Activated naive CD4-positive, alpha-beta T cell treated with anti-CD3 and anti-CD28 coated beads for 36 hours (primary cell): ENCODE measurements around the gene ATP6V0A4. TPM values are rescaled to one million over a fixed set of nuclear protein-coding genes. Genes with fewer than 3 reads are reported as not detected.
"Not testable (repeated sequence)": the region's sequence is repeated elsewhere in the genome, so short reads cannot be mapped to it uniquely, and the experiment has no call there.

Experiments
- CTCF ChIA-PET: fragments of 350-600 bp; sonication (Branson Sonifier 250); formaldehyde crosslinking; loops from one replicate; lab custom pipeline; 2021; ENCODE audit warnings: antibody characterized with exemption; lab: Charles Lee
- DNase-seq: peaks from one replicate; pipeline ENCODE4 v3.0.0-alpha.2; 2020
- H3K27ac Mint-ChIP-seq: one replicate; pipeline ENCODE4 v1.8.0; 2021; ENCODE audit warnings: mild to moderate bottlenecking, mixed read lengths
- H3K27me3 Mint-ChIP-seq: one replicate; pipeline ENCODE4 v1.8.0; 2021; ENCODE audit warnings: low read depth, mixed read lengths
- H3K36me3 Mint-ChIP-seq: one replicate; pipeline ENCODE4 v1.8.0; 2021; ENCODE audit warnings: low read depth, mixed read lengths
- H3K4me1 Mint-ChIP-seq: one replicate; pipeline ENCODE4 v1.8.0; 2021; ENCODE audit warnings: low read depth, mixed read lengths
- H3K4me3 Mint-ChIP-seq: one replicate; pipeline ENCODE4 v1.8.0; 2021; ENCODE audit warnings: mild to moderate bottlenecking, moderate library complexity, mixed read lengths
- H3K9me3 Mint-ChIP-seq: one replicate; pipeline ENCODE4 v1.8.0; 2021; ENCODE audit warnings: mixed read lengths
- intact Hi-C: fragments of 100-400 bp; cut with micrococcal nuclease; formaldehyde crosslinking; loops from one replicate; pipeline ENCODE4 v1.15.1; 2023
- total RNA-seq, 2 experiments: library from RNA; stranded (reverse); gene quantifications; one replicate each; pipeline ENCODE4 v1.2.3, GENCODE V29; 2021

The ATP6V0A4 gene
- total RNA-seq, 2 experiments from 2014 or later: not detected

DNA sequence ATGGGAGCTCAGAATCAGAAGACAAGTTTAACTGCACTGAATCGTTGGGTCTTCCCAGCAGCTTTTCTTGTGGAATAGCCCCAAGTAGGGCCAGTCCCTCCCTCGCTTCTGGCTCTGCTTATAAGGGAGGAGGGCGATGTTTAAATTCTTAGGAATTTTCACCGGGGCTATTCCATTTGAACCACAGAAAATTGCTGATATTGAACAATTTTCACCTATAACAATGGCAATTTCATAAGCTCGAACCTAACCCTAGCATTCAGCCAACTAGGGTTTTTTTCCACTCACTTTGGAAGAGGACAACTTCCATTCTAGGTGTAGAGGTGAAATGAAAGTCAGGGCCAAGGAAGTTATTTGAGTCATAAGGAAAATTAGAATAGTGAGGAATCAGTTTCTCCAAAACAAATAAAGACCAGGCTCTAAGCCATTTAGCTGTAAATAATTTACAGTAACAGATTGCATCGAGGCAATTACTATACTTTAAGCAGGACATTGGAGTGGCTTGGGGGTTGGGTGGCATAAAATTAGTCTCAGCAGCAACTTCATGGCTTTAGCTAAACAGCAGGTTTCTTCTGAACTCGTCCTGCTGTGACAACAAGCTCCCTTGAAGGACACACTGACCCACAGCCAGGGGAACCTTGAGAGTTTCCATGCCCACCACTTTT is 1.5 kb upstream of the ATP6V0A4 start:
- Mint-ChIP-seq H3K27ac (no peak overlapping the region), H3K4me3 (no peak overlapping the region), H3K4me1 (peaks cover 10% of the 10 kb centered on the region), H3K9me3 (no peaks in the 10 kb centered on the region), H3K36me3 (no peaks in the 10 kb centered on the region), H3K27me3 (no peaks in the 10 kb centered on the region)
- CTCF ChIA-PET: no interaction called here
- no peak for DNase-seq
- intact Hi-C loops: no loop called here

DNA sequence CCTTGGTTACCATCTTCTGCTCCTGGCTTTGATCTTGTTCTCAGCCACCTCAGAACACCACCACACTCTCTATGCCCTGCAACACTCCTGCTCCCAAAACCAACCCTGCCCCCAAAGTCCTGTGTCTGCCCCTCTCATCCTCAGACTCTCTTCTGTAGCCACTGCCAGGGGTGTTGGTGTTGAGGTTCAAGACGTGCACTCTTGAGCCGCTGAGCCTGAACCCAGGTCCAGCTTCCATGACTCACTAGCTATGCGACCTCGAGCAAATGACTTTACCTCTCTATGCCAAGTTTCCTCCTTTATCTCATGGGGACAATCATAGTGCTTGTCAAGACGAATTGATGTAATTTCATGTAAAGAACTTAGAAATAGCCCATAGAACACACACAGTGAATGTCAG is 840 bp upstream of the ATP6V0A4 start:
- no peak overlapping the region for H3K27ac Mint-ChIP-seq
- intact Hi-C loops: no loop called here
- H3K36me3 Mint-ChIP-seq: no peaks in the 10 kb centered on the region
- no peak overlapping the region for H3K4me3 Mint-ChIP-seq
- peaks cover 10% of the 10 kb centered on the region for H3K4me1 Mint-ChIP-seq
- DNase-seq: no peak
- CTCF ChIA-PET: interaction anchor here (0.6 kb wide), 1 partner anchor 217 kb away, joined by 3 read pairs; no protein-coding TSS in a partner anchor
- no peaks in the 10 kb centered on the region for H3K9me3 Mint-ChIP-seq
- H3K27me3 Mint-ChIP-seq: no peaks in the 10 kb centered on the region

DNA sequence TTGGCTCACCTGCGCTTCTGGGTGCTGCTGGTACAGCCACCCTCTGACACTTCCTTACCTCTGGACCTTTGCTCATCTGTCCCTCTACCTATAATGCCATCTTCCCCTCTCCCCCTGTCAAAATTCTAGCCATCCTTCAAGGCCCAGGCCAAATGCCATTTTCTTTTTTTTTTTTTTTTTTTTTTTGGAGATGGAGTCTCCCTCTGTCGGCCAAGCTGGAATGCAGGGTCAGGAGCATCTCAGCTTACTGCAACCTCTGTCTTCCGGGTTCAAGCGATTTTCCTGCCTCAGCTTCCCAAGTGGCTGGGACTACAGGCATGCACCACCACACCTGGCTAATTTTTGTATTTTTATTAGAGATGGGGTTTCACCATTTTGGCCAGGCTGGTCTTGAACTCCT is 950 bp downstream of the ATP6V0A4 start:
- CTCF ChIA-PET, H3K9me3 Mint-ChIP-seq, intact Hi-C loops, H3K4me3 Mint-ChIP-seq, DNase-seq, H3K4me1 Mint-ChIP-seq, H3K27me3 Mint-ChIP-seq, H3K36me3 Mint-ChIP-seq, H3K27ac Mint-ChIP-seq: not testable (repeated sequence)

DNA sequence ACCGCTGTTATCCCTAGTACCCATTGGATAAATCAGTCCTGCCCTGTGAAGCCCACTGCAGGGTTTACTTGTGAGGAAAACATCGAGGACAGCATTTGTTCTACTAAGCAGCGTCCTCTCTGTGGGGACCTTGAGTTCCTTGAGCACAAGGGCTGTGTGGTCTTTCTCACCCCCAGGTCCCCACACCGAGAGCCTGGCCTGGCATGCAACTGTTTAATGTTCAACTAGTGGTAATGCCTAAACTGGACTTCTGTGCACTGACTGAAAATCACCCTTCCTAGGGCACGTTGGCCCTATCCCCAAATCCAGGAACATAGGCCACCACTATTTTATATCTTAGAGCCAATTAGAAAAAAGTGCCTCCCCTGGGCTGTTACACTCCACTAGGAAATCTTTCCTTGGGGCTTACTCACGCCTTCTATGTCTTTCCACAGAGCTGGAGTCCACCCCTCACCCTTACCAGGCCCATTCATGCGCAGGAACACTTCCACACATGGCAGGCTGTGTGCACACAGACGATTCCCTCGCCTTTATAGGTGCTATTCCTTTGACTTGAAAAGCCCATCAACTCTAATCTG is 1.9 kb downstream of the ATP6V0A4 start:
- intact Hi-C loops: no loop called here
- Mint-ChIP-seq H3K4me3 (no peak overlapping the region), H3K9me3 (no peaks in the 10 kb centered on the region), H3K27me3 (no peaks in the 10 kb centered on the region), H3K27ac (no peak overlapping the region), H3K36me3 (no peaks in the 10 kb centered on the region), H3K4me1 (peaks cover 10% of the 10 kb centered on the region)
- DNase-seq: no peak
- CTCF ChIA-PET: no interaction called here

DNA sequence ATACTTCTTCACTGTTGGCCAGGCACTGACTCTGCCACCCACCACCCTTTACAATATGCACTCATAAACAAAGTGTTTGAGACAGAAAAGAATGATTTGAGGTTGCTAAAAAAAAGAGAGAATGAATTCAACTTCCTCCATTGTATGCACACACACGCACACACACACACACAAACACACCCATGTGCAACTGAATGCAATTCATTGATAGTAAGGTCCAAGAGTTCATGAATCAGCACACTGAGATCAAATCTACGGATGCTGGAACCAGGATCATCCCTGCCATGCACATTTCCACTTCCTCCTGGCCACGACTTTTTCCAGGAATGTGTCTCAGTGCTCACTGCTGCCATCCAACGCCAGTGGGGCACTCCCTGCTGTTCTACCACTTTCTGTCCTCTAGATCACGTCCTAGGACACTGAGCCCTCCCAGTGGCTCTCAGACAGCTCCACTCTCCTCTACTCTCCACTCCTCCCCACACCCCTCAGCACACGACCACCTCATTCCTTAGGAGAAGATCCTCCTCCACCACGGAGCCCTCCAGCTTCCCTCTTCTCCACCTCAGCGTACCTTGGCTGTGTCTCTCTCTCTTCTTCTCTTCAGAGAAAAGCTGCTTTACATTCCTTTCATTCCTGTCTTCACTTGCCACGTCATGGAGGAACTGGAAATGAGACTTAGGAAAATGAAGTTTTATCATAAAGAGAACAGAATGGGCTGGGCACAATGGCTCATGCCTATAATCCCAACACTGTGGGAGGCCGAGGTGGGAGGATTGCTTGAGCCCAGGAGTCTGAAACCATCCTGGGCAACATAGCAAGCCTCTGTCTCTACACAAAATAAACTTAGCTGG is 12.2 kb downstream of the ATP6V0A4 start:
- Mint-ChIP-seq H3K27me3 (peaks cover 4% of the 10 kb centered on the region), H3K4me3 (no peak overlapping the region), H3K4me1 (no peaks in the 10 kb centered on the region), H3K27ac (no peak overlapping the region), H3K9me3 (peaks cover 6% of the 10 kb centered on the region), H3K36me3 (no peaks in the 10 kb centered on the region)
- CTCF ChIA-PET: no interaction called here
- DNase-seq: no peak
- intact Hi-C loops: no loop called here

DNA sequence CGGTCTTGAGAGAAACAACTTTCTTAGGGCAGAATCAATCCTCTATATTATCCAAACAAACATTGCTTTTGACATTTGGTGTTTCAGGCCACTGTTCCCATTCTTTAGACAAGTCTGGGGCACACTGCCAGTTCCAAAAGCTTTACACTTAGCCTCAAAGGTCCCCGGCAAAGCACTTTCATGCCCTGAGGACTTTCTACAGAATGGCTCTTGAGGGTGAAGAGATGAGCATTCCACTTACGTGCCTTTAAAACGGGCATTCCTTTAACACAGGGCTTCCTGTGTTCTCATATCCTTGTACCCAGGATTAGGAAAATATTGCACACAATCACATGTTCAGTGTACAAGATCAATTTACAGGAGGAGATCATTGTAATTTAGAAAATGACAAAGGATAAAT is 13.3 kb downstream of the ATP6V0A4 start:
- intact Hi-C loops: no loop called here
- no peak for DNase-seq
- no peaks in the 10 kb centered on the region for H3K36me3 Mint-ChIP-seq
- no peak overlapping the region for H3K27ac Mint-ChIP-seq
- H3K4me1 Mint-ChIP-seq: no peaks in the 10 kb centered on the region
- H3K9me3 Mint-ChIP-seq: peaks cover 6% of the 10 kb centered on the region
- CTCF ChIA-PET: interaction anchor here (0.6 kb wide), 1 partner anchor 24 kb away, joined by 3 read pairs; no protein-coding TSS in a partner anchor
- H3K27me3 Mint-ChIP-seq: peaks cover 4% of the 10 kb centered on the region
- H3K4me3 Mint-ChIP-seq: no peak overlapping the region

DNA sequence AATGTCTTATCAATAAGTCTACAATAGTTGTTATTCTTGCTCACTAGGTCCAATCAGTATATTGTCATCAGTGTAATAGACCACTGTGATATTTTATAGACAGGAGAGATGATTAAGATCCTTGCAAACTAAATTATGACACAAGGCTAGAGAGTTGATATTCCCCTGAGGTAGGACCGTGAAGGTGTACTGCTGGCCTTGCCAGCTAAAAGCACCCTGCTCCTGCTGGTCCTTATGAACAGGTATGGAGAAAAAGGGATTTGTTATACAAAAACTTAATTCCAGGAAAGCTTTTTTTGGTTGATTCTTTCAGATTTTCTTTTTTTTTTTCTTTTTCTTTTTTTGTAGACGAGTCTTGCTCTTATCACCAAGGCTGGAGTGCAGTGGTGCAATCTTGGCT is 17.0 kb downstream of the ATP6V0A4 start:
- Mint-ChIP-seq H3K9me3 (no peaks in the 10 kb centered on the region), H3K27me3 (peaks cover 3% of the 10 kb centered on the region), H3K36me3 (no peaks in the 10 kb centered on the region), H3K4me3 (no peak overlapping the region), H3K27ac (no peak overlapping the region), H3K4me1 (no peaks in the 10 kb centered on the region)
- CTCF ChIA-PET: no interaction called here
- intact Hi-C loops: no loop called here
- no peak for DNase-seq

DNA sequence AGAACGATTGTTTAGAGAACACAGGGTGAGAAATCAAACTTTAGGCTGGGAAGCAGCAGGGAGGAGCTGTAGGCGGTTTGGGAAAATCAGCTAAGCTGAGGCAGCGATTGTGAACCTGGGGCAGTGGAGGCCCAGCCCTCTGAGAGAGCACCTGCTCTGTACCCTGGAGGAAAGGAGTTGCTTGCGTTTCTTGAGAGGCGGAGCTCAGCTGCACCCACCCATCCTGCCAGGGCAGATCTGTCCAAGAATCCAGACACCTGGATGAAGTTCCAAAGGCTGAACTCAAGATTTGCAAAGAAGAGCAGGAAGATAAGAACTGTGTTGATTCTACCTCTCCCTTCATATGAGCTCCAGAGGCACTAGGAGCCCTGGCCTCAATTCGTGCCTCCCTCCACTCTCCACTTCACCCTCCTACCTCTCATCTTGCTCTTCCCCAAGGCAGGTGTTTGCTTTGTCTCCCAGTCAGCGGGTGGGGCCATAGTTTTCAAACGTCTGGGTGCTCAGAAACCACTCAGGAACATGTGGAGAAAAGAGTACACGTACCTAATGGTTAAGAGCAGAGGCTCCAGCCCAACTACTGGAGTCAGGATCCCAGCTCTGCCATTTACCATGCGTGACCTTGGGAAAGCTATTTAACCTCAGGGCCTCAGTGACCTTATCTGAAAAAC is 21.7 kb downstream of the ATP6V0A4 start:
- Mint-ChIP-seq H3K36me3 (no peaks in the 10 kb centered on the region), H3K9me3 (no peaks in the 10 kb centered on the region), H3K4me3 (no peak overlapping the region), H3K27me3 (no peaks in the 10 kb centered on the region), H3K4me1 (no peaks in the 10 kb centered on the region), H3K27ac (no peak overlapping the region)
- CTCF ChIA-PET: no interaction called here
- no peak for DNase-seq
- intact Hi-C loops: no loop called here

DNA sequence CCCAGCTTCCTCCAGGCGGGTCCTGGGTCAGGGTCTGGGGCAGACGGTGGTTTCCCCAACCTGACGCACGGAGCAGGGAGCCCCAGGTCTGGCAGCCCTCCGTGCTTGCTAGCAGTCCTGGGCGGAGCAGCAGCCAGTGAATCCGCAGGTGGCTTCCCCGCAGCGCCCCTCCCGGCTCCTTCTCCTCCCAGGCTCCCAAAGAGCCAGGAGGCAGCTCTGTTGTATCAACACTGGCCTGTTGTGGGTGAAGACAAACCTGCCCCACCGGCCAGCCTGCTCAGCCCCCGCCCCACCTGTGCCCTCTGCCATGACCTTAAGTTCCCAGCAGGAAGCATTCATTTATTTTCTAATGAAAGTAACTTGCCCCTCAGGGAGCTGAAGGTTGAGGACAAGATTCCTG is 24.2 kb downstream of the ATP6V0A4 start:
- H3K27me3 Mint-ChIP-seq: no peaks in the 10 kb centered on the region
- intact Hi-C loops: no loop called here
- CTCF ChIA-PET: interaction anchor here (0.7 kb wide), 1 partner anchor 236 kb away, joined by 3 read pairs; no protein-coding TSS in a partner anchor
- no peak overlapping the region for H3K27ac Mint-ChIP-seq
- no peak for DNase-seq
- no peaks in the 10 kb centered on the region for H3K36me3 Mint-ChIP-seq
- H3K9me3 Mint-ChIP-seq: no peaks in the 10 kb centered on the region
- H3K4me3 Mint-ChIP-seq: no peak overlapping the region
- no peaks in the 10 kb centered on the region for H3K4me1 Mint-ChIP-seq

DNA sequence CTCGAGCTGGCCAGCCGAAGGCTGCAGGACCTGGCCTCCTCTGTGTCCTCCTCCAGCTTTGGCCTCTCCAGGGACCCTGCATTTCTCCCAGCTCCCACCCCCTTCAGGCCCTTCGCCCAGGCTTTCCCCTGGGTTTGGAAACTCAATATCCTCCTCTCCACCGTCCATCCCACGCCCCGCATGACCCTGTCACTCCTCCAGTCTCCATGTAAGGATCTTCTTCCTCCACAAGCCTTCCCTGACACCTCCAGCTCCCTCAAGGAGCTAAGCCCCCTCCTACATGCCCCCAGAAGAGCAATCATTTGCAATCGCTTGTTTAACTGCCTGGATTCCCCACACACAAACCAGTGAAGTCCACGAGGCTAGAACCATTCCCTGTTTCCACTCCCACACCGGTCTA is 24.8 kb downstream of the ATP6V0A4 start:
- intact Hi-C loops: no loop called here
- no peaks in the 10 kb centered on the region for H3K36me3 Mint-ChIP-seq
- no peak for DNase-seq
- no peak overlapping the region for H3K4me3 Mint-ChIP-seq
- no peaks in the 10 kb centered on the region for H3K9me3 Mint-ChIP-seq
- no peak overlapping the region for H3K27ac Mint-ChIP-seq
- CTCF ChIA-PET: no interaction called here
- H3K27me3 Mint-ChIP-seq: no peaks in the 10 kb centered on the region
- no peaks in the 10 kb centered on the region for H3K4me1 Mint-ChIP-seq

DNA sequence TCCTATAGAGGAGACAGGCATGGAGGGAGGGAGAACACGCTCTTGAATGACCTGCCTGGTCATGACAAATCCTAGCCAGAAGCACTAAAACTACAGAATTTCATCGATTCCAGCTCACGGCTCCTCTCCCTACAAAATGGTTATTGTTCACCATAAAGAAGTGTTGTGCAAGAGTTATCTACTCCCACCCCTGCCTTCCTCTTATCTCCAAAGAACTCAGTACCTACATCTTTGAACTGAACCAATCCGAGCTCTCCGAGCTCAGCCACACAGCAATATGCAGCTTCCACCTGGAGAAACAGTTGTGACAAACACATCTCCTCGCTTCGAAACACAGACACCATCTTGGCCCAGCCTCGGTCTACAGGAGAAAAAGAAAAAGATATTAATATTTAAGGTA is 27.1 kb downstream of the ATP6V0A4 start:
- Mint-ChIP-seq H3K36me3 (no peaks in the 10 kb centered on the region), H3K27ac (no peak overlapping the region), H3K27me3 (no peaks in the 10 kb centered on the region), H3K4me1 (no peaks in the 10 kb centered on the region), H3K4me3 (no peak overlapping the region), H3K9me3 (no peaks in the 10 kb centered on the region)
- intact Hi-C loops: no loop called here
- no peak for DNase-seq
- CTCF ChIA-PET: interaction anchor here (0.5 kb wide), 1 partner anchor 279 kb away, joined by 3 read pairs; no protein-coding TSS in a partner anchor

DNA sequence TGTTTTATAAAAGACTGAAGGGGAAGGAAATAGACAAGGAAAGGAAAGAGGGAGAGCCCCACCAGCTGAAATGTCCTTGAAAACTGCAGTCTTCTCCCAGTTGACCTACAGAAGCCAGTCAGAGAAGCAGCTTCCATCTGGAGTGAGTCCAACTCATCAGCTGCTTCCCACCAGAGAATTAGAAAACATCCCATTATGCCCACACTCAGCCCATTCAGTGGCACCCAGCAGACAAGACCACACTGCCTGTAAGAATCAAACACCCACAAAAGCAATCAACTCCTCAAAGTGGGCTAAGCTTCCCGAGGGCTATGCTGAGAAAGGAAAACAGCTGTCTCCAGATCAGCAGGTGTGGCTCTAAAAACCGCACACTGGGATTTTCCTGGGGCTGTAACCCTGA is 29.8 kb downstream of the ATP6V0A4 start:
- intact Hi-C loops: no loop called here
- H3K27me3 Mint-ChIP-seq: no peaks in the 10 kb centered on the region
- no peak for DNase-seq
- no peaks in the 10 kb centered on the region for H3K9me3 Mint-ChIP-seq
- no peaks in the 10 kb centered on the region for H3K36me3 Mint-ChIP-seq
- CTCF ChIA-PET: no interaction called here
- no peaks in the 10 kb centered on the region for H3K4me1 Mint-ChIP-seq
- H3K27ac Mint-ChIP-seq: no peak overlapping the region
- no peak overlapping the region for H3K4me3 Mint-ChIP-seq
